NCI-H1092 treated with DMSO at 0.1 percent for 48 hours (cell line): ENCODE data around the gene FANCE.

Experiments used
- DNase-seq: peaks from one replicate; lab custom pipeline; 2025; lab: John Stamatoyannopoulos, UW

The FANCE gene

GRCh38 chr6:35452183-35453090 is at the start of gene FANCE:
Gene FANCE (plus strand): TSS chr6:35452338. CDS start chr6:35452546, 208 bp downstream.
- peak; percentile 72 for DNase-seq

GRCh38 chr6:35402856-35403191 is 49.3 kb upstream of the FANCE start:
- DNase-seq: no peak

- DNase-seq: no peak
Observed at GRCh38 chr6:35403544-35404442, 48.3 kb upstream of the FANCE start.

- no peak for DNase-seq
Observed at GRCh38 chr6:35406711-35407485, 45.2 kb upstream of the FANCE start.

GRCh38 chr6:35409245-35409644 is 42.9 kb upstream of the FANCE start:
- no peak for DNase-seq

- no peak for DNase-seq
Observed at GRCh38 chr6:35410131-35410530, 42.0 kb upstream of the FANCE start.

- DNase-seq: no peak
Observed at GRCh38 chr6:35411066-35411465, 41.1 kb upstream of the FANCE start.

GRCh38 chr6:35412102-35412501 is 40.0 kb upstream of the FANCE start:
- DNase-seq: no peak

GRCh38 chr6:35413911-35414310 is 38.2 kb upstream of the FANCE start:
- no peak for DNase-seq

- peak; percentile 88 for DNase-seq
Observed at GRCh38 chr6:35415065-35415891, 36.9 kb upstream of the FANCE start.

GRCh38 chr6:35417979-35418661 is 34.0 kb upstream of the FANCE start:
- DNase-seq: no peak

GRCh38 chr6:35419417-35419816 is 32.7 kb upstream of the FANCE start:
- DNase-seq: no peak

GRCh38 chr6:35419961-35420360 is 32.2 kb upstream of the FANCE start:
- no peak for DNase-seq

- no peak for DNase-seq
Observed at GRCh38 chr6:35425284-35425683, 26.9 kb upstream of the FANCE start.

- DNase-seq: no peak
Observed at GRCh38 chr6:35426074-35426473, 26.1 kb upstream of the FANCE start.

GRCh38 chr6:35427435-35427834 is 24.7 kb upstream of the FANCE start:
- no peak for DNase-seq

GRCh38 chr6:35427851-35428321 is 24.3 kb upstream of the FANCE start:
- DNase-seq: no peak

- no peak for DNase-seq
Observed at GRCh38 chr6:35428421-35429149, 23.6 kb upstream of the FANCE start.

- no peak for DNase-seq
Observed at GRCh38 chr6:35429463-35429862, 22.7 kb upstream of the FANCE start.

GRCh38 chr6:35432291-35432690 is 19.8 kb upstream of the FANCE start:
- no peak for DNase-seq
